Duodenal mucosa (tissue), 2 donors: ENCODE measurements around the gene IFT27.

Experiments
- H3K27ac ChIP-seq: one replicate; pipeline ENCODE4 v1.7.0; 2013; ENCODE audit warnings: low read depth, low read length
- H3K27me3 ChIP-seq, 2 donors: one replicate each; pipeline ENCODE4 v1.7.0; 2013; ENCODE audit warnings: low read length in 2 of 2, control low read depth in 1 of 2; ENCODE audit not compliant: insufficient read depth in 2 of 2, control insufficient read depth in 1 of 2
- H3K36me3 ChIP-seq, 2 donors: one replicate each; pipeline ENCODE4 v1.7.0; 2013; ENCODE audit warnings: low read length in 2 of 2, control low read depth in 1 of 2; ENCODE audit not compliant: insufficient read depth in 2 of 2, control insufficient read depth in 1 of 2
- H3K4me1 ChIP-seq, 2 donors: one replicate each; pipeline ENCODE4 v1.7.0; 2013; ENCODE audit warnings: low read length in 2 of 2, control low read depth in 1 of 2; ENCODE audit not compliant: insufficient read depth in 2 of 2, control insufficient read depth in 1 of 2
- H3K4me3 ChIP-seq, 2 donors: one replicate each; pipeline ENCODE4 v1.7.0; 2013; ENCODE audit warnings: low read length in 2 of 2, low read depth in 1 of 2
- H3K9ac ChIP-seq, 2 donors: one replicate each; pipeline ENCODE4 v1.7.0; 2013; ENCODE audit warnings: low read length in 2 of 2, low read depth in 1 of 2
- H3K9me3 ChIP-seq, 2 donors: one replicate each; pipeline ENCODE4 v1.7.0; 2013; ENCODE audit warnings: low read length in 2 of 2, control low read depth in 1 of 2; ENCODE audit not compliant: control insufficient read depth in 1 of 2

Gene IFT27

DNA sequence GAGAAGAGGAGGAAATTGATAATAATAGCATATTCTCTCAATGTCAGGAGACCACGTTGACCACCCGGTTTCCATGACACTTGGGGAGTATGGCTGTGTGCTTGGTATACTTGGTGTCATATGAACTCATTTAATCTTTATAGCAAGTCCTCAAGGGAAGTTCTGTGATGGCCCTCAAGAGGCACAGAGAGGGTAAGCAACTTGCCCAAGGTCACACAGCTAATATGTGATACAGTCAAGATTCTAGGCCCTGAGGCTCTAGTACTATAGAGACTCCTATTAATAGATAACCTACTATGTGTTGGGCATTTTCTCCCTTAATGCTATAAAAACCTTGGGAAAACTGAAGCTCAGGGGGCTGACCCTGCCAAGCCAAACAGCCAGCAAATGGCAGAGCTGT, 61.8 kb downstream of the IFT27 start:
- H3K36me3 ChIP-seq, result no peaks in the 10 kb centered on the region

DNA sequence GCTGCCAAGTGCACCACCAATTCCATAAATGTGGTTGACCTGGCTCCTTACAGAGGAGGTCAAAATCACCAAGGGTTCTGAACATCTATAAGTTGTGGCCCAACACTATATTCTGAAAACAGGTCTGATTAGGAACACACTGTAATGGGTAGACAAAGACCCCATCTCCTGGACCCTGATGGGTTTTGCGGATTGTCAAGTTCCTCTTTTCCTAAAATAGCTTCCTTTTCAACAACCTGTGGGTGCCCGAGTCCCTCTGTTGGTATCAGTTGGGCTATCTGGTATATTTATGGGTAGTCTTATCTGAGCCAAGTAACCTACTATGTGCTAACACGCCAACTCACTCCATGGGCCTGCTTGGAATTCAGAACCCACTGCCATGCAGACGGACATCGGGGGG, 62.5 kb downstream of the IFT27 start:
- Histone ChIP-seq H3K36me3 (no peaks in the 10 kb centered on the region), H3K9me3 (no peaks in the 10 kb centered on the region), H3K27me3 (peaks cover 0 to 2% of the 10 kb centered on the region in 2 donors)

More for the DNA sequence above, 61.8 kb downstream of the IFT27 start:
- H3K4me3 ChIP-seq, result no peak overlapping the region
- H3K27ac ChIP-seq, result no peak overlapping the region
- H3K27me3 ChIP-seq, result peaks cover 0 to 2% of the 10 kb centered on the region in 2 donors
- H3K9me3 ChIP-seq, result no peaks in the 10 kb centered on the region
- no peaks in the 10 kb centered on the region for H3K4me1 ChIP-seq
- no peak overlapping the region for H3K9ac ChIP-seq

More for the DNA sequence above, 62.5 kb downstream of the IFT27 start:
- Histone ChIP-seq H3K4me1 (no peaks in the 10 kb centered on the region), H3K4me3 (no peak overlapping the region), H3K9ac (no peak overlapping the region), H3K27ac (no peak overlapping the region)
